Adrenal gland (tissue), 19 donors: Measurements from ENCODE around the gene SFXN3. TPM values are rescaled to one million over a fixed set of nuclear protein-coding genes. Genes with fewer than 3 reads are reported as not detected.

Experiments used
- DNase-seq, 7 donors: peaks; one replicate each; pipeline ENCODE4 v3.0.0-alpha.2; 2019 to 2020
- H3K27ac ChIP-seq, 5 donors: fragments of 200-600 bp; sonication (generic) in 4 of 5; 1 replicate in 3 of 5; 2 replicates in 2 of 5; pipeline versions ENCODE4 v1.5.1 to v1.8.0; 2016 to 2020; ENCODE audit warnings: mild to moderate bottlenecking in 1 of 5
- H3K27me3 ChIP-seq: fragments of 200-600 bp; 2 replicates; pipeline ENCODE4 v1.8.0; 2021
- H3K36me3 ChIP-seq, 2 donors: fragments of 200-600 bp; replicated peaks in 1 of 2; 1 replicate in 1 of 2; 2 replicates in 1 of 2; pipeline versions ENCODE4 v1.5.1 to v1.8.0; 2018 to 2022
- H3K4me1 ChIP-seq, 2 donors: fragments of 200-600 bp; replicated peaks in 1 of 2; 1 replicate in 1 of 2; 2 replicates in 1 of 2; pipeline versions ENCODE4 v1.5.1 to v1.8.0; 2018 to 2021
- H3K4me3 ChIP-seq, 4 donors: fragments of 200-600 bp; sonication (generic) in 3 of 4; one replicate each; pipeline ENCODE4 v1.5.1; 2016 to 2018
- H3K9me3 ChIP-seq, 3 donors: fragments of 200-600 bp; sonication (generic) in 1 of 3; replicated peaks in 1 of 3; 1 replicate in 2 of 3; 2 replicates in 1 of 3; pipeline versions ENCODE4 v1.5.1 to v1.8.0; 2016 to 2021
- POLR2A ChIP-seq, 2 donors: fragments of 450-650 bp; IDR thresholded peaks; one replicate each; pipeline ENCODE4 v1.6.1; 2017; ENCODE audit warnings: antibody characterized with exemption in 2 of 2, mild to moderate bottlenecking in 2 of 2, moderate library complexity in 1 of 2
- WGBS, 4 donors: extraction: QIAGEN DNeasy Blood & Tissue Kit in 2 of 4; methylation state at CpG; one replicate each; pipeline versions ENCODE4 v1.1.5 to v1.1.7; 2013 to 2017; 5-methylcytosine and 5-hydroxymethylcytosine counted together
- intact Hi-C, 2 donors: fragments of 100-400 bp; cut with DNase I; formaldehyde crosslinking; loops; one replicate each; pipeline versions ENCODE4 v1.14.1 to v1.15.0; 2022 to 2023
- long read RNA-seq, 10 donors: library from polyadenylated mRNA in 3 of 10; unstranded in 2 of 10; stranded (forward) in 1 of 10; transcript quantifications; one replicate each; pipeline ENCODE4 v2.0.0 and lab custom pipeline, GENCODE V29; 2021 to 2026
- polyA plus RNA-seq, 3 donors: library from polyadenylated mRNA; stranded (reverse); fragments of 200-250 nt in 2 of 3; fragments of 350-450 nt in 1 of 3; fragmentation: Illumina TruSeq in 1 of 3; extraction: RNeasy Lipid Tissue Mini Kit (QIAGEN cat#74804) in 1 of 3; gene quantifications; one replicate each; pipeline ENCODE4 v1.2.3, GENCODE V29; 2013 to 2014
- total RNA-seq, 9 donors: library from RNA; depleted of rRNA in 4 of 9; stranded (reverse); fragments of >200 nt in 4 of 9; fragments of 120-200 nt in 1 of 9; fragmentation: NEBNext Ultra II Directional in 1 of 9; extraction: Animal tissue kit (Norgen Biotek cat#: 25700) in 1 of 9; gene quantifications; one replicate each; pipeline versions ENCODE4 v1.1.0 to v1.2.4, GENCODE V29; 2013 to 2023
- TF ChIP-seq, protein P1 (sequence below), 6 experiments: fragments of 450-650 bp in 4 of 6; fragments of 200-600 bp in 2 of 6; sonication (generic) in 1 of 6; IDR thresholded peaks; 1 replicate in 5 of 6; 2 replicates in 1 of 6; pipeline versions ENCODE4 v1.5.1 to v1.8.0; 2016 to 2021; ENCODE audit warnings: antibody characterized with exemption in 6 of 6, mild to moderate bottlenecking in 2 of 6, moderate library complexity in 1 of 6
- donor health status: healthy with polysubstance abuse.
- donor health status: Bipolar disorder and iron deficiency.
- donor health status: DM: yes; HTN: yes; CAD: no.
- donor health status: DM: no; HTN: no; CAD: no.
- donor health status: DM: no; HTN: no; CAD: no.
- donor health status: DM: yes; HTN: yes; CAD: no.

Gene SFXN3, protein sequence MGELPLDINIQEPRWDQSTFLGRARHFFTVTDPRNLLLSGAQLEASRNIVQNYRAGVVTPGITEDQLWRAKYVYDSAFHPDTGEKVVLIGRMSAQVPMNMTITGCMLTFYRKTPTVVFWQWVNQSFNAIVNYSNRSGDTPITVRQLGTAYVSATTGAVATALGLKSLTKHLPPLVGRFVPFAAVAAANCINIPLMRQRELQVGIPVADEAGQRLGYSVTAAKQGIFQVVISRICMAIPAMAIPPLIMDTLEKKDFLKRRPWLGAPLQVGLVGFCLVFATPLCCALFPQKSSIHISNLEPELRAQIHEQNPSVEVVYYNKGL
- total RNA-seq (10 to 100 TPM; 20.4 to 54.0 (median 36.1) TPM), polyA plus RNA-seq (10 to 100 TPM; 24.1 to 32.8 (median 25.7) TPM)
- long read RNA-seq, donor 1, result 0 reads
- long read RNA-seq, donor 2, partial matches to known transcripts, result 0 of 1 reads
- long read RNA-seq, donor 2, other reads (novel, unspliced or antisense), result 0 of 1 reads
- long read RNA-seq, donor 3, partial matches to known transcripts, result 0 of 1 reads
- long read RNA-seq, donor 3, other reads (novel, unspliced or antisense), result 0 of 1 reads
- long read RNA-seq, donor 4, partial matches to known transcripts, result 5 of 8 reads
- long read RNA-seq, donor 4, other reads (novel, unspliced or antisense), result 2 of 8 reads
- long read RNA-seq, donor 5, transcript SFXN3-202 (12 exons, 3,098 nt), result major isoform, 11 of 64 reads
- long read RNA-seq, donor 5, partial matches to known transcripts, result 37 of 64 reads
- long read RNA-seq, donor 5, other reads (novel, unspliced or antisense), result 16 of 64 reads
- long read RNA-seq, donor 6, partial matches to known transcripts, result 8 of 9 reads
- long read RNA-seq, donor 6, other reads (novel, unspliced or antisense), result 1 of 9 reads
- long read RNA-seq, donor 7, result 0 reads
- long read RNA-seq, donor 8, partial matches to known transcripts, result 10 of 11 reads
- long read RNA-seq, donor 8, other reads (novel, unspliced or antisense), result 0 of 11 reads
- long read RNA-seq, donor 9, result 0 reads
- long read RNA-seq, donor 10, partial matches to known transcripts, result 0 of 1 reads
- long read RNA-seq, donor 10, other reads (novel, unspliced or antisense), result 0 of 1 reads

DNA sequence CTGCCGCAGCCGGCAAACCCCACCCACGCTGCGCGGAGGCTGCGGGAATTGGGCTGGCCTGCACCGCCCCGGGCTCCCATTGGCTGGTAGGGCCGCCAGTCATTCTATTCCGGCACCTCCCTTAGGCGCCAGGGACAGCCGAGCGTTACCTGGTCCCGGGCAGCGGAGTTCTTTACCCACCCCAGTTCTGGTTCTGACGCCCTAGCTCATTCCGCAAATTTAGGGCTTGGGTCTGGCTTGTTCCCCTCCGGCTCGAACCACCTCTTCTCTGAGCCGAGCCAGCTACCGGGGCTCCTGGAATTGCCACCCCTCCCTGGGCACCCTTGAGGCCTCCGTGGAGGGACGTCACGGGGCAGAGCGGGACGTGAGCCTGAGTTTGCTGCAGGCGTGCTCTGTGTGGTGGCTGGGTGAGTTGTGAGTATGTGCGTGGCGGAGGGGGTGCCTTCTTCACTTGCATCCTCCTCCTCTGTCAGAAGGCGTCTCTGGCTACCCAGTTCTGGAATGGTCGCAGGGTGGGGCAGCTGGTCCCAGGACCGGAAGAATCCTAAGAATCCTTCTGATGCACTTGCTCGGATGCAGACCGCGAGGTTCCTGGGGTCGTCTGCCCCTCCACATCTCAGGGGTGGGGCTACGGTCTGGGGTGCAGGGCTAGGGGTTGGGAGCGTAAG is at the start of gene SFXN3, which contains the start of gene PDZD7:
SFXN3 (plus strand) TSS at position 107 of the 668 bp plus-strand sequence. CDS start 3,461 bp downstream, outside the sequence.
PDZD7 (minus strand) TSS at position 2 of the 668 bp plus-strand sequence. CDS start 910 bp downstream, outside the sequence.
- peak; percentile 91 to 98 (median 97) for DNase-seq
- 0% methylated on average over 11 to 38 of the region's 38 CpGs for WGBS, 4 donors
- peaks cover 0 to 18% of the 10 kb centered on the region in 2 donors for H3K36me3 ChIP-seq
- no peaks in the 10 kb centered on the region for H3K27me3 ChIP-seq
- TF ChIP-seq, protein P1, sequence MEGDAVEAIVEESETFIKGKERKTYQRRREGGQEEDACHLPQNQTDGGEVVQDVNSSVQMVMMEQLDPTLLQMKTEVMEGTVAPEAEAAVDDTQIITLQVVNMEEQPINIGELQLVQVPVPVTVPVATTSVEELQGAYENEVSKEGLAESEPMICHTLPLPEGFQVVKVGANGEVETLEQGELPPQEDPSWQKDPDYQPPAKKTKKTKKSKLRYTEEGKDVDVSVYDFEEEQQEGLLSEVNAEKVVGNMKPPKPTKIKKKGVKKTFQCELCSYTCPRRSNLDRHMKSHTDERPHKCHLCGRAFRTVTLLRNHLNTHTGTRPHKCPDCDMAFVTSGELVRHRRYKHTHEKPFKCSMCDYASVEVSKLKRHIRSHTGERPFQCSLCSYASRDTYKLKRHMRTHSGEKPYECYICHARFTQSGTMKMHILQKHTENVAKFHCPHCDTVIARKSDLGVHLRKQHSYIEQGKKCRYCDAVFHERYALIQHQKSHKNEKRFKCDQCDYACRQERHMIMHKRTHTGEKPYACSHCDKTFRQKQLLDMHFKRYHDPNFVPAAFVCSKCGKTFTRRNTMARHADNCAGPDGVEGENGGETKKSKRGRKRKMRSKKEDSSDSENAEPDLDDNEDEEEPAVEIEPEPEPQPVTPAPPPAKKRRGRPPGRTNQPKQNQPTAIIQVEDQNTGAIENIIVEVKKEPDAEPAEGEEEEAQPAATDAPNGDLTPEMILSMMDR (IDR thresholded peaks at IDR 0.05), result no peak
- TF ChIP-seq POLR2A (IDR thresholded peaks at IDR 0.05), result peak in 1 of 2 donors; percentile 55
- peak within 1 kb of the TSS; percentile 21 to 69 (median 50) for H3K4me3 ChIP-seq
- intact Hi-C loops, result no loop called here
- peak within 1 kb of the TSS; percentile 2 to 98 (median 92) for H3K27ac ChIP-seq
- H3K4me1 ChIP-seq, result peaks cover 14 to 26% of the 10 kb centered on the region in 2 donors
- no peaks in the 10 kb centered on the region for H3K9me3 ChIP-seq

DNA sequence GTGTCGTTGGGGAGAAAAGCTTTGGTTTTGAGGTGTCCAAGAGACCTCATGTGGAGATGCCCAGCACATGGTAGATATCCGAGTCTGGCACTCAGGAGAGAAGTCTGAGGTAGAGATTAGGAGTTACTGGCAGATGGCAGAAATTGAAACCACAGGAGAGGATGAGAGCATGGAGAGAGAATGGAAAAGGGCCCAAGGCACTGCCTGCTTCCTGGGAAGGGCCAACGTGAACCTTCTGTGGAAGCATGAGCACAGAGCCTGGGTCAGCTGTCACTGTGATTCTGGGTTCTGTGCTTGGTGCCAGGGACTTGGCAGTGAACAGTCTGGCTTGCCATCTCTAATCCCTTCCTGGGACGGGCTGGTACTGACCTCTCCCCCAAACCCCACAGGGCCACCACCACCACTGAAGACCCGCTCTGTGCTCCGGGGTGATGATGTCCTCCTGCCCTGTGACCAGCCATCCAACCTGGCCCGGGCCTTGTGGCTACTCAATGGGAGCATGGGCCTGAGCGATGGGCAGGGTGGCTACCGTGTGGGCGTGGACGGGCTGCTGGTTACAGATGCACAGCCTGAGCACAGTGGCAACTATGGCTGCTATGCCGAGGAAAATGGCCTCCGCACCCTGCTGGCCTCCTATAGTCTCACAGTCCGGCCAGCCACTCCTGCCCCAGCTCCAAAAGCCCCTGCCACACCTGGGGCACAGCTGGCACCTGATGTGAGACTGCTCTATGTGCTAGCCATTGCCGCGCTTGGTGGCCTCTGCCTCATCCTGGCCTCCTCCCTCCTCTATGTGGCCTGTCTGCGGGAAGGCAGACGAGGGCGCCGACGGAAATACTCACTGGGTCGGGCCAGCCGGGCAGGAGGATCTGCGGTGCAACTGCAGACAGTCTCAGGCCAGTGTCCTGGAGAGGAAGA is 47.9 kb upstream of the SFXN3 start:
- intact Hi-C loops, result no loop called here
- DNase-seq, result peak in 4 of 7 donors; percentile 8 to 47 (median 12)
- no peak overlapping the region for H3K4me3 ChIP-seq
- 87 to 94% (median 93%) methylated on average over 10 to 24 of the region's 24 CpGs for WGBS, 4 donors
- peaks cover 0 to 52% of the 10 kb centered on the region in 2 donors for H3K36me3 ChIP-seq
- no peaks in the 10 kb centered on the region for H3K9me3 ChIP-seq
- H3K27ac ChIP-seq, result no peak overlapping the region
- no peaks in the 10 kb centered on the region for H3K27me3 ChIP-seq
- peaks cover 14 to 17% of the 10 kb centered on the region in 2 donors for H3K4me1 ChIP-seq
- TF ChIP-seq POLR2A (IDR thresholded peaks at IDR 0.05), result no peak
- TF ChIP-seq, protein P1 (IDR thresholded peaks at IDR 0.05), result no peak

DNA sequence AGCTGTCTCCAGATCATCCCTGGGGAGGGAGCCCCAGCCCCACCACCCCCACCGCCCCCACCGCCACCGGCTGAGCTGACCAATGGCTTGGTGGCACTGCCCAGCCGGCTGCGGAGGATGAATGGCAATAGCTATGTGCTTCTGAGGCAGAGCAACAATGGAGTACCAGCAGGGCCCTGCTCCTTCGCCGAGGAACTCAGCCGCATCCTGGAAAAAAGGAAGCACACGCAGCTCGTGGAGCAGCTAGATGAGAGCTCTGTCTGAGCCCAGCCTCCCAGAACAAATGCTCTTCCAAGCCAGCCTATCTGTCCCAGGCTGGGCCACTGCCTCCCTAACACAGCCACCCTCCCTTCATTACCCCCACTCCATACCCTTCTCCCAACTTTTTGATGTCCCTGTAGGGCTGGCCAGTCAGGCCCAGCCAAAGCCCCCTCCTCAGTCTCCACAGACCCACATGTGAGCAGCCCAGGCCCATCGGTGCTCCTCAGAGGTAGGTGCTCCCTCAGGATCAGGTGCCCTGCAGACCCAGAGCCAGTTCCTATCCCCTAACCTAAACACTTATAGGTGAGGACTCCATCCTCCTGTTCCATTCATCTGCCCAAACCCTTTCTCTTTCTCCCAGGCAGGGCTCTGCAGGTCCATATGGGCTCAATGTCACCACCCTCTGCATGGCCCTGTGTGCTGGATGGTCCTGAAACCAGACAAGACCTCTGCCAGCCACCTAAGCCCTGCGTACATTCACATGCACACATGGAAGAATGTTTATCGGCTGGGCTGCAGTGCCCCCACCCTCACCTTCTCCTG is 47.0 kb upstream of the SFXN3 start:
- Histone ChIP-seq H3K27me3 (no peaks in the 10 kb centered on the region), H3K4me3 (no peak overlapping the region), H3K36me3 (peaks cover 0 to 45% of the 10 kb centered on the region in 2 donors), H3K27ac (no peak overlapping the region), H3K9me3 (no peaks in the 10 kb centered on the region), H3K4me1 (peaks cover 16 to 26% of the 10 kb centered on the region in 2 donors)
- DNase-seq, result peak in 3 of 7 donors; percentile 11 to 43 (median 11)
- whole genome bisulfite sequencing, 4 donors, result 75 to 90% (median 88%) methylated on average over 9 to 13 of the region's 13 CpGs
- no peak for TF ChIP-seq POLR2A (IDR thresholded peaks at IDR 0.05)
- TF ChIP-seq, protein P1 (IDR thresholded peaks at IDR 0.05), result no peak
- intact Hi-C loops, result no loop called here
